Erythroblast (primary cell): ENCODE results near the gene IL2RG.

ENCODE experiments used
- DNase-seq, 2 experiments: peaks; one replicate each; lab custom pipeline; 2025; lab: John Stamatoyannopoulos, UW
- GATA1 ChIP-seq: IDR thresholded peaks from 2 replicates; pipeline ENCODE4 v1.6.1; 2011; ENCODE audit warnings: low read depth, mild to moderate bottlenecking, control low read depth, low read length, moderate library complexity
- POLR2A ChIP-seq: IDR thresholded peaks from 2 replicates; pipeline ENCODE4 v1.6.1; 2011; ENCODE audit warnings: mild to moderate bottlenecking, low read length

IL2RG gene

DNA sequence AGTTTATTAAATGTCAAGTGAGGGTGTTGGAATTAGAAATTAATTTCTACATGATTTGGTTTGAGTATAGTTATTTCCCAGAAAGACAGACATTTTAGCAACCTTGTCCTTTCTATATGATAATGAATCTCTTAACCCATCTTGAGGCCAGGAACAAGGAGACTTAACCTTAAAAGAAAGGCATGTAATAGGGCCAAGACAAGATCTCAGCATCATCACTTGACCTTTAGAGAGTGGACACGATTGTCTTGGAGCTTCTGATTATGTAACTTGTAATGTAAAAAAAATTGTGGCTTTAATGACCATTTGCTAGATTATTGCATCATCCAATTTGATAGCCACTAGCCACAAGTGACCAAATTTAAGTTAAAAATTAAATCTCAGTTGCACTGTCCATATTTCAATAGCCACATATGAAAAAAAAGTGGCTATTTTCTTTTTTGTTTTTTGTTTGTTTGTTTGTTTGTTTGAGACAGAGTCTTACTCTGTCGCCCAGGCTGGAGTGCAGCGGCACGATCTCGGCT lies 29.2 kb downstream of the IL2RG start:
- TF ChIP-seq GATA1, result no peak
- no peak for TF ChIP-seq POLR2A
- no peak for DNase-seq

DNA sequence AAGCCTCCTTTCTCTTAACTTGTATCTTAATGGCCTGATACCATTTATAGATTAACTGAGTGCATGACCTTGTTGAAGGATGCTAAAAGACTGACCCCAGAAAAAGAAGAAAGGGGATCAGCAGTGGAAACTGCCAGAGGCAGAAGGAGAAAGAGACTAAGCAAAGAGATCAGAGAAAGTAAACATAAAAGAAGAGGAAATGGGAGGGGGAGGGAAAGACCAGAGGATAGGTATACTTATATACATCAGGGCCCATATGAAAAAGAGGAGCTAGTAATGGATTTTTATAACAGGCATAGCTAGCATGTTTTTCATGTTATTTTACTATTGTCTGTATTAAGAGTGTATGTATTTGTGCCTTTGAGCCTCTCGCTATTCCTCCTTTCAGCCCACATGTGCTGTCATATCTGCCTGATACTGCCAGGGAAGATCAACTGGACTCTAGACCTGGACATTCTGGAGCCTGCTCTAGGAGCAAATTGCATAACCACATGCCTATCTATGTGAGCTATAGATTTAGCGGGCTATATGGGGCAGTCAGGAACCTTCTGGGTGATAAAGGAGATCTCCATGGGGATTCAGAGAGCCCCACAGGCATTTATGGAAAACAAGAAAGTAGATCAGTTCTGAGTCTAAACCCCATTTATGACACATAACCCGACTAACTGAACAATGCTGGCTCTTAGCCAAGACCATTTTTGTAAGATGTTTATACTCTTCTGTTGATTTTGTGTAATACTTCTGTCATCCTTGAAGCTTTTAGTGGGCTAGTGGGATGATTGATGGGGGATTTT lies 29.9 kb downstream of the IL2RG start:
- no peak for DNase-seq
- TF ChIP-seq POLR2A, result no peak

DNA sequence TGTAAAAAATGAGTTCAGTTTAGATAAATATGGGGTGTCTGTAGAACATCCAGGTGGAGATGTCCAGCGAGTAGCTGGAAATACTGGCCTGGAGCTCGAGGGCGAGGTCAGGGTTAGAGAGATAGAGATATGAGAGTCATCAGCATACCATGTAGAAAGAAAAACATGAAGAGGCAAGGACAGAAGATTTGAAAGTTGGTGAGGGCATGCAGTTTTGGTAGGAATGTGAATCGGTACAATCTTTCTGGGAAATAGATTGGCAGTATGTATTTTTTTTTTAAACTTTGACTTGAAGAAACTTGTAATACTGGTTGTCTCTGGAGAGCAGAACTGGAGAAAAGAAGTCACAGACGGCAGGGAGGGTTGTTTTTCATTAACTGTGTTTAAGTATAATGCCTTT lies 40.8 kb downstream of the IL2RG start:
- TF ChIP-seq POLR2A (no peak), GATA1 (no peak)
- peak in 1 of 2 experiments; percentile 2 for DNase-seq

DNA sequence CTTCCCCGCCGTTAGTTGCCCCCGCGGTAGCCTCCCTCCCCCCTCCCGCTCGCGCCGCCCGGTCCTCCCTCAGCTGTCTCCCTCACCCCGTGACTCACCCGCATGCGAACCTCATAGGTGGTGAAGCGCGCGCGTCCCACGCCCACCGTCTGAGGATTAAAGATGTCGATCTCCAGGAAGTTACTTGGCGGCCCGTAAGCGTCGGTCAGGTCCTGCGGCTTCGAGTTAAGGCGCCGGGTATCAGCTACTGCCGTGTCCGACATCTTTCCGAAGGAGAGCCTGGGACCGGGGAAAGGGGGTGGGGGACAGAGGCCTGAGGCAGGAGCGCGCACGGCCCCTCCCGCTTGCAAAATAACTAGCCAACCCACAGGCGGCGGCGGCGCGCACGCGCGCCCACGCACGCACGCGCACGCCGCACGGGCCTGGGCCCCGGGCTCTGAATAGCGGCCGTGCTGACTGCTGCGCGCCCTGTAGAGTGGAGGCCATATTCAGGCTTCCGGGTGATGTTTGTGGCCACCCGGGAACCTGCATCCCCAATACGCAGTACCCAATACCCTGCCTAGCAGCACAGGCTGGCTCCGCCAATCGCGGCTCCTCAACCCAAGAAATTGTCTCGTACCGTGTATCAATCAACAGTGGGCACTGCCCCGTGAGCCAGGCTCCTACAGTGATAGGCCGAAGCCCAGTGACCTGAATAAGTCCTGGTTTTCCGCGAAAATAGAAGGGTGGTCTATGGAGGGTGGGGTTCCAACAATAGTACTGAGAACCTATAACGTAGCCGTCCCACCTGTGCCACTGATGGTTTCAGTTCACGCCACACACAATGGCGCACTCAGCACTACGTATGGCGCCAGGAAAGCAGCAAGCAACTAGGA lies 43.1 kb downstream of the IL2RG start, which contains the start of gene SNX12:
TSS of gene SNX12 (minus strand) at position 291 of the 875 bp plus-strand sequence. CDS start at position 263, 28 bp downstream.
- peak; percentile 73 for TF ChIP-seq POLR2A
- no peak for TF ChIP-seq GATA1
- peak; percentile 93 to 96 for DNase-seq

DNA sequence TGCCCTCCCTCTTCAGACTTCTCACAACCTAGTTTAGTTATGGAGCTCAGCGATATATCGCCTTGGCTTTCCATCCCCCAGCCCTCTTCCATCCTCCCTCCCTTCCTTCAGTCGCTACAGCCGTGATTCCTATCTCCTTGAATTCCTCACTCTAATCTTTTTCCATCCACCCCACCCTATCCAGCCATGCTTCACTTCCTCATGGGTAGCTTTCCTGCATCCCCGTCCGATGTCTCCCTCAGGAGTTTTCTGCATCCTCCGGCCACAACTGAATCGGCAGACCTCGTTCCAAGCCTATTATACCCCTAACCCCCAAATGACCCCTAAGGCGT lies 43.7 kb downstream of the IL2RG start:
- TF ChIP-seq POLR2A (no peak), GATA1 (no peak)
- peak in 1 of 2 experiments; percentile 28 for DNase-seq

DNA sequence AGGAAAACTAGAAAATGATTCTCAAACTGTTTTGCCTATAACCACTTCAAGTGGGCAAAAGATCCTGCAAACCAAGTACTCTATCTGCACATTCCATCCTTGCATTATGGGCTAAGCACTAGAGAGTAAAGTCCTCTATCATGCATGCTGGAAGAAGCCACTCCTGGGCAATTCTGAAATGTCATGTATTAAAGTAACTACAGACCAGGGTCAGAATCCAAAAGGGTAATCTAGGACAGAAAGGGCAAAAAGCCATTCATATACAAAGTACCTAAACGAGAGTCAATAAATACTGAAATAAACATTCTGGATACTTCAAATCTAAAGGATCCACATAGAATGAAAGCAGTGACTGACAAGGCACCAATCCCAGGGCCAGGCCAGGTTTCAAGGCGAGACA lies 44.3 kb downstream of the IL2RG start:
- TF ChIP-seq POLR2A (no peak), GATA1 (no peak)
- DNase-seq, result peak in 1 of 2 experiments; percentile 28

DNA sequence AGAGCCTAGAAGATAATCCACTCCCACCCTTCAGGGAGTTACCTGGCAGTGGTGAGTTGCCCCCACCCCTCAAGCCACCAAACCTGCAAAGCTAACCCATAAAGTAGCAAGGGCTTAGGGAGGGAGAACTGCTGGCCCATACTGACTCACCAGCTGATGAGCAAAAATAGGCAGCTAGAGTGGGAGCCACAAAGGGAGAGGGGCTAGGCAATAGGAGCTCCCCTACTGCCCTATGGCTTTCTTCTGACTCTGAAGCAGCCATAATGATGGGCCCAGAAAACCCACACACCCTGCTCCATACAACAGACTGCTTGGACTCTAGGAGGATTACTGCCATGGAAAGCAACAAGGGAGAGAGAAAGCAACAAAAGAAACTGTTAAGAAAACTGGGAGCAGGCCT lies 51.2 kb downstream of the IL2RG start:
- no peak for DNase-seq
- TF ChIP-seq POLR2A (no peak), GATA1 (no peak)

DNA sequence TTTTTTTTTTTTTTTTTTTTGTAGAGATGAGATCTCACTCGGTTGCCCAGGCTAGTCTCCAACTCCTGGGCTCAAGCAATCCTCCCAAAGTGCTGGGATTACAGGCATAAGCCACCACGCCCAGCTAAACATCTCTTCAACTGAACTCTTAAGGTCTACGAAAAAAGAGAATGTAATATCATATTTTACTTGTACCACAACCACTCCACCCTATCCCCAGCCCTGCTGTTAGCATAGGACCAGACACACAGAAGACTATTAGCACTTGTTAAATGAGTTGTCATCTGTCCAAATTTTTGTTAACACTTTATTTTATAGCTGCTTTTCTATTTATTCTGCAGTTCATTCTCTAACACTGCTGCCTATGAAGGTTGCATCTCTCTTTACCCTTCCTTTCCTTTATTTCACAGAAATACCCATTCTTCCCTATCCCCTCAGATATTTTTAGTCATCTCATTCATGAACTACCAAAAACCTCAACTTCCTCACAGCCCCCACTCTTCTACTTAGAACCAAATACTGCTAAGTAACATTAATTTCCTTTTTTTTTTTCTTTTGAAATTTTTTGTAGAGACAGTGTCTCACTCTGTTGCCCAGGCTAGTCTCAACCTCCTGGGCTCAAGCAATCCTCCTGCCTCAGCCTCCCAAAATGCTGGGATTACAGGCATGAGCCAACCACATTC lies 53.4 kb downstream of the IL2RG start:
- DNase-seq, result no peak
- TF ChIP-seq POLR2A, result no peak
- no peak for TF ChIP-seq GATA1
